Measurements from ENCODE around the gene TMEM63C. TPM values are rescaled to one million over a fixed set of nuclear protein-coding genes. Genes with fewer than 3 reads are reported as not detected.

Gene TMEM63C
- total and polyA plus RNA-seq, 2 donors (not counting 1 experiment from before 2014, with no cell fraction given): 0.63 to 3.2 TPM

GRCh38 chr14:77144412-77145115 is 37.0 kb upstream of the TMEM63C start:
- Histone ChIP-seq H3K27me3 (replicated peaks in 1 of 4; ENCODE audit: control extremely low read depth in 1 of 4, control insufficient read depth in 3 of 4, insufficient read depth in 4 of 4, low read length in 3 of 4) (peaks cover 0 to 56% (median 29%) of the 10 kb centered on the region in 4 experiments), H3K36me3 (replicated peaks in 1 of 2; ENCODE audit: control extremely low read depth in 1 of 2, control insufficient read depth in 1 of 2, extremely low read depth in 1 of 2, insufficient read depth in 2 of 2, low read length in 1 of 2) (no peaks in the 10 kb centered on the region)
- peaks cover 17% of the 10 kb centered on the region for H3K4me1 Mint-ChIP-seq

More at GRCh38 chr14:77144412-77145115, 37.0 kb upstream of the TMEM63C start:
- DNase-seq (no peak), ATAC-seq (ENCODE audit: low read depth) (no peak)
- ChIA-PET POLR2A (no interaction called here), CTCF (interaction anchor here (1.7 to 4.9 kb wide), 3 partner anchors 8 to 171 kb away, joined by 7 to 23 read pairs (median 18); no protein-coding TSS in a partner anchor)
- Histone ChIP-seq H3K27ac (ENCODE audit: low read length in 2 of 2) (no peak overlapping the region), H2AFZ (ENCODE audit: insufficient read depth, low read depth, low read length, poor library complexity, severe bottlenecking) (no peak overlapping the region), H3K4me2 (replicated peaks; ENCODE audit: low read depth, low read length, poor library complexity, severe bottlenecking) (no peak overlapping the region), H3K4me1 (ENCODE audit: control insufficient read depth in 2 of 2, insufficient read depth in 2 of 2, low read length in 2 of 2) (peaks cover 26 to 29% of the 10 kb centered on the region in 2 donors), H3K9ac (ENCODE audit: low read length) (no peak overlapping the region), H3K4me3 (ENCODE audit: control extremely low read depth in 1 of 5, extremely low read depth in 1 of 5, insufficient read depth in 1 of 5, low read depth in 2 of 5, low read length in 4 of 5) (no peak overlapping the region), H4K20me1 (ENCODE audit: control insufficient read depth, insufficient read depth, low read length, poor library complexity, severe bottlenecking) (no peaks in the 10 kb centered on the region), H3K9me3 (ENCODE audit: control extremely low read depth in 1 of 3, control insufficient read depth in 2 of 3, insufficient read depth in 1 of 3, low read length in 2 of 3) (peaks cover 0 to 12% (median 0%) of the 10 kb centered on the region in 3 donors), H3K79me2 (ENCODE audit: control insufficient read depth, insufficient read depth, low read length) (no peaks in the 10 kb centered on the region)
- H3K27me3 Mint-ChIP-seq: peaks cover 73% of the 10 kb centered on the region
- H3K4me3 Mint-ChIP-seq: no peak overlapping the region
- WGBS (ENCODE audit: insufficient coverage): 69% methylated on average over 4 of the region's 4 CpGs
- TF ChIP-seq EZH2 (IDR thresholded peaks at IDR 0.05; ENCODE audit: borderline replicate concordance, insufficient read depth, low read depth, low read length, poor library complexity, severe bottlenecking): no peak
- TF ChIP-seq CTCF (IDR thresholded peaks at IDR 0.05): no peak
- no peak overlapping the region for H3K27ac Mint-ChIP-seq
- no peaks in the 10 kb centered on the region for H3K9me3 Mint-ChIP-seq (ENCODE audit: insufficient read depth)
- intact Hi-C loops (cut with micrococcal nuclease): no loop called here
